GM23338 (cell line): ENCODE results near the gene SRP68. TPM values are rescaled to one million over a fixed set of nuclear protein-coding genes. Genes with fewer than 3 reads are reported as not detected.

Experiments used
- CREB1 ChIP-seq: fragments of 250-450 bp; sonication (Bioruptor Pico); IDR thresholded peaks from 2 replicates; pipeline ENCODE4 v1.5.0; 2020; ENCODE audit warnings: low read depth, mild to moderate bottlenecking, moderate library complexity
- CTCF ChIP-seq, 2 experiments: fragments of 200-600 bp in 1 of 2; sonication (generic) in 1 of 2; conservative IDR thresholded peaks; 2 replicates each; pipeline versions ENCODE4 v1.5.1 to v1.6.1; 2016 to 2017; ENCODE audit warnings: antibody characterized with exemption in 2 of 2, low read depth in 2 of 2, mild to moderate bottlenecking in 2 of 2, moderate library complexity in 1 of 2
- EZH2 ChIP-seq: fragments of 200-600 bp; sonication (generic); IDR thresholded peaks from one replicate; pipeline ENCODE4 v1.8.0; 2017; ENCODE audit warnings: antibody characterized with exemption, mild to moderate bottlenecking, low read depth; ENCODE audit not compliant: unreplicated experiment
- EZH2phosphoT487 ChIP-seq: fragments of 200-600 bp; sonication (generic); IDR thresholded peaks from one replicate; pipeline ENCODE4 v1.8.1; 2018; ENCODE audit warnings: antibody characterized with exemption; ENCODE audit not compliant: unreplicated experiment
- POLR2AphosphoS5 ChIP-seq: IDR thresholded peaks from 2 replicates; pipeline ENCODE4 v1.6.1; 2016; ENCODE audit warnings: antibody characterized with exemption, low read depth
- STAT1 ChIP-seq: IDR thresholded peaks from one replicate; pipeline ENCODE4 v1.6.1; 2016; ENCODE audit warnings: antibody characterized with exemption; ENCODE audit not compliant: unreplicated experiment
- ZNF114 ChIP-seq: fragments of 250-450 bp; sonication (Bioruptor Pico); IDR thresholded peaks from 2 replicates; pipeline ENCODE4 v1.5.0; 2020; ENCODE audit warnings: mild to moderate bottlenecking, moderate library complexity
- ZNF331 ChIP-seq: fragments of 250-450 bp; sonication (Bioruptor Pico); IDR thresholded peaks from 2 replicates; pipeline ENCODE4 v1.5.0; 2020; ENCODE audit warnings: low read depth, mild to moderate bottlenecking, moderate library complexity
- polyA plus RNA-seq: library from polyadenylated mRNA; unstranded; fragments of >200 nt; fragmentation: Nextera tagmentation; extraction: Ambion mirVana; gene quantifications from 2 replicates; pipeline ENCODE4 v1.2.1, GENCODE V29; 2016
- total RNA-seq: library from RNA; depleted of rRNA; stranded (reverse); fragments of >200 nt; shearing (Covaris generic); gene quantifications from 2 replicates; pipeline ENCODE4 v1.2.3, GENCODE V29; 2014
- TF ChIP-seq, protein P1 (sequence below): fragments of 250-450 bp; sonication (Bioruptor Pico); IDR thresholded peaks from 2 replicates; pipeline ENCODE4 v1.5.0; 2020; ENCODE audit warnings: mild to moderate bottlenecking, moderate library complexity

Gene SRP68
- total and polyA plus RNA-seq, 2 experiments from 2014 or later, result 30.7 to 62.8 TPM

GRCh38 chr17:76079535-76079955 lies 7.2 kb upstream of the SRP68 start (continued):
- TF ChIP-seq, protein P1, sequence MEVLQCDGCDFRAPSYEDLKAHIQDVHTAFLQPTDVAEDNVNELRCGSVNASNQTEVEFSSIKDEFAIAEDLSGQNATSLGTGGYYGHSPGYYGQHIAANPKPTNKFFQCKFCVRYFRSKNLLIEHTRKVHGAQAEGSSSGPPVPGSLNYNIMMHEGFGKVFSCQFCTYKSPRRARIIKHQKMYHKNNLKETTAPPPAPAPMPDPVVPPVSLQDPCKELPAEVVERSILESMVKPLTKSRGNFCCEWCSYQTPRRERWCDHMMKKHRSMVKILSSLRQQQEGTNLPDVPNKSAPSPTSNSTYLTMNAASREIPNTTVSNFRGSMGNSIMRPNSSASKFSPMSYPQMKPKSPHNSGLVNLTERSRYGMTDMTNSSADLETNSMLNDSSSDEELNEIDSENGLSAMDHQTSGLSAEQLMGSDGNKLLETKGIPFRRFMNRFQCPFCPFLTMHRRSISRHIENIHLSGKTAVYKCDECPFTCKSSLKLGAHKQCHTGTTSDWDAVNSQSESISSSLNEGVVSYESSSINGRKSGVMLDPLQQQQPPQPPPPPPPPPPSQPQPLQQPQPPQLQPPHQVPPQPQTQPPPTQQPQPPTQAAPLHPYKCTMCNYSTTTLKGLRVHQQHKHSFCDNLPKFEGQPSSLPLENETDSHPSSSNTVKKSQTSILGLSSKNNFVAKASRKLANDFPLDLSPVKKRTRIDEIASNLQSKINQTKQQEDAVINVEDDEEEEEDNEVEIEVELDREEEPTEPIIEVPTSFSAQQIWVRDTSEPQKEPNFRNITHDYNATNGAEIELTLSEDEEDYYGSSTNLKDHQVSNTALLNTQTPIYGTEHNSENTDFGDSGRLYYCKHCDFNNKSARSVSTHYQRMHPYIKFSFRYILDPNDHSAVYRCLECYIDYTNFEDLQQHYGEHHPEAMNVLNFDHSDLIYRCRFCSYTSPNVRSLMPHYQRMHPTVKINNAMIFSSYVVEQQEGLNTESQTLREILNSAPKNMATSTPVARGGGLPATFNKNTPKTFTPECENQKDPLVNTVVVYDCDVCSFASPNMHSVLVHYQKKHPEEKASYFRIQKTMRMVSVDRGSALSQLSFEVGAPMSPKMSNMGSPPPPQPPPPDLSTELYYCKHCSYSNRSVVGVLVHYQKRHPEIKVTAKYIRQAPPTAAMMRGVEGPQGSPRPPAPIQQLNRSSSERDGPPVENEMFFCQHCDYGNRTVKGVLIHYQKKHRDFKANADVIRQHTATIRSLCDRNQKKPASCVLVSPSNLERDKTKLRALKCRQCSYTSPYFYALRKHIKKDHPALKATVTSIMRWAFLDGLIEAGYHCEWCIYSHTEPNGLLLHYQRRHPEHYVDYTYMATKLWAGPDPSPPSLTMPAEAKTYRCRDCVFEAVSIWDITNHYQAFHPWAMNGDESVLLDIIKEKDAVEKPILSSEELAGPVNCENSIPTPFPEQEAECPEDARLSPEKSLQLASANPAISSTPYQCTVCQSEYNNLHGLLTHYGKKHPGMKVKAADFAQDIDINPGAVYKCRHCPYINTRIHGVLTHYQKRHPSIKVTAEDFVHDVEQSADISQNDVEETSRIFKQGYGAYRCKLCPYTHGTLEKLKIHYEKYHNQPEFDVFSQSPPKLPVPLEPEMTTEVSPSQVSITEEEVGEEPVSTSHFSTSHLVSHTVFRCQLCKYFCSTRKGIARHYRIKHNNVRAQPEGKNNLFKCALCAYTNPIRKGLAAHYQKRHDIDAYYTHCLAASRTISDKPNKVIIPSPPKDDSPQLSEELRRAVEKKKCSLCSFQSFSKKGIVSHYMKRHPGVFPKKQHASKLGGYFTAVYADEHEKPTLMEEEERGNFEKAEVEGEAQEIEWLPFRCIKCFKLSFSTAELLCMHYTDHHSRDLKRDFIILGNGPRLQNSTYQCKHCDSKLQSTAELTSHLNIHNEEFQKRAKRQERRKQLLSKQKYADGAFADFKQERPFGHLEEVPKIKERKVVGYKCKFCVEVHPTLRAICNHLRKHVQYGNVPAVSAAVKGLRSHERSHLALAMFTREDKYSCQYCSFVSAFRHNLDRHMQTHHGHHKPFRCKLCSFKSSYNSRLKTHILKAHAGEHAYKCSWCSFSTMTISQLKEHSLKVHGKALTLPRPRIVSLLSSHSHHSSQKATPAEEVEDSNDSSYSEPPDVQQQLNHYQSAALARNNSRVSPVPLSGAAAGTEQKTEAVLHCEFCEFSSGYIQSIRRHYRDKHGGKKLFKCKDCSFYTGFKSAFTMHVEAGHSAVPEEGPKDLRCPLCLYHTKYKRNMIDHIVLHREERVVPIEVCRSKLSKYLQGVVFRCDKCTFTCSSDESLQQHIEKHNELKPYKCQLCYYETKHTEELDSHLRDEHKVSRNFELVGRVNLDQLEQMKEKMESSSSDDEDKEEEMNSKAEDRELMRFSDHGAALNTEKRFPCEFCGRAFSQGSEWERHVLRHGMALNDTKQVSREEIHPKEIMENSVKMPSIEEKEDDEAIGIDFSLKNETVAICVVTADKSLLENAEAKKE, result no peak
- TF ChIP-seq STAT1 (no peak), CREB1 (CRISPR knock-in tag) (no peak), ZNF114 (no peak), POLR2AphosphoS5 (no peak), EZH2 (no peak), CTCF (conservative IDR thresholded peaks at IDR 0.05; ENCODE audit: low read depth in 2 of 2) (no peak), EZH2phosphoT487 (no peak), ZNF331 (CRISPR knock-in tag) (no peak)
